Endothelial cell of umbilical vein (primary cell): ENCODE results near the gene NTSR1. TPM values are rescaled to one million over a fixed set of nuclear protein-coding genes. Genes with fewer than 3 reads are reported as not detected.

ENCODE experiments used
- BruUV-seq: library from RNA; stranded (reverse); fragments of 400-500 nt; replicated peaks from 2 replicates; lab custom pipeline; 2021; lab: Mats Ljungman, UMichigan
- CTCF ChIA-PET: fragments of 300-600, 350-600 bp; sonication (Branson Sonifier 250); formaldehyde crosslinking; loops from one replicate; lab custom pipeline; 2021; ENCODE audit warnings: antibody characterized with exemption, inconsistent platforms; lab: Charles Lee
- POLR2A ChIA-PET: fragments of 300-600, 350-600 bp; sonication (Branson Sonifier 250); formaldehyde crosslinking; loops from one replicate; lab custom pipeline; 2021; ENCODE audit warnings: antibody characterized with exemption, inconsistent platforms; lab: Charles Lee
- DNase-seq: peaks from one replicate; pipeline ENCODE4 v3.0.0-alpha.2; 2011; ENCODE audit warnings: low read depth, low spot score
- FAIRE-seq: peaks from 2 replicates; lab custom pipeline; 2011; peaks lifted over from hg19 to GRCh38; lab: Jason Lieb, UNC
- H2AFZ ChIP-seq: 2 replicates; pipeline ENCODE4 v1.6.0; 2012; ENCODE audit warnings: low read depth, low read length, control low read depth, inconsistent platforms
- H3K27ac ChIP-seq: 2 replicates; pipeline ENCODE4 v1.5.1; 2011; ENCODE audit warnings: low read depth, mild to moderate bottlenecking, control low read depth, low read length, moderate library complexity; ENCODE audit not compliant: insufficient read depth
- H3K27me3 ChIP-seq, 2 experiments: 2 replicates each; pipeline versions ENCODE4 v1.6.0 to v1.6.1; 2011; ENCODE audit warnings: low read length in 2 of 2, mixed read lengths in 1 of 2; ENCODE audit not compliant: control insufficient read depth in 2 of 2, insufficient read depth in 2 of 2
- H3K36me3 ChIP-seq, 2 experiments: 2 replicates in 1 of 2; 3 replicates in 1 of 2; pipeline ENCODE4 v1.5.1; 2011; ENCODE audit warnings: low read length in 2 of 2, mild to moderate bottlenecking in 1 of 2, moderate library complexity in 1 of 2; ENCODE audit not compliant: control insufficient read depth in 2 of 2, insufficient read depth in 2 of 2; ENCODE audit errors: extremely low read depth in 1 of 2
- H3K4me1 ChIP-seq: 3 replicates; pipeline ENCODE4 v1.5.1; 2011; ENCODE audit warnings: mild to moderate bottlenecking, low read length; ENCODE audit not compliant: control insufficient read depth, insufficient read depth; ENCODE audit errors: extremely low read depth
- H3K4me2 ChIP-seq: 2 replicates; pipeline ENCODE4 v1.6.1; 2011; ENCODE audit warnings: low read length, control low read depth, mixed read lengths; ENCODE audit not compliant: insufficient read depth
- H3K4me3 ChIP-seq, 3 experiments: fragments of 200-600 bp in 1 of 3; sonication (generic), shearing (Covaris generic) in 1 of 3; replicated peaks in 1 of 3; 2 replicates each; pipeline ENCODE4 v1.5.1; 2011 to 2016; ENCODE audit warnings: control low read depth in 3 of 3, low read length in 3 of 3, mild to moderate bottlenecking in 2 of 3, inconsistent platforms in 1 of 3, low read depth in 1 of 3, moderate library complexity in 1 of 3; ENCODE audit not compliant: insufficient read depth in 1 of 3
- H3K79me2 ChIP-seq: 2 replicates; pipeline ENCODE4 v1.6.0; 2012; ENCODE audit warnings: low read length, inconsistent platforms; ENCODE audit not compliant: control insufficient read depth, insufficient read depth
- H3K9ac ChIP-seq: replicated peaks from 2 replicates; pipeline ENCODE3; 2011; ENCODE audit warnings: low read length, control low read depth; ENCODE audit not compliant: insufficient read depth; ENCODE audit errors: extremely low read depth
- H3K9me1 ChIP-seq: replicated peaks from 3 replicates; pipeline ENCODE4 v1.6.0; 2011; ENCODE audit warnings: mild to moderate bottlenecking, low read length; ENCODE audit not compliant: control insufficient read depth, insufficient read depth; ENCODE audit errors: extremely low read depth
- H3K9me3 ChIP-seq: replicated peaks from 2 replicates; pipeline ENCODE4 v1.5.1; 2012; ENCODE audit warnings: low read length, inconsistent platforms; ENCODE audit not compliant: control insufficient read depth, insufficient read depth
- H4K20me1 ChIP-seq: replicated peaks from 2 replicates; pipeline ENCODE3; 2011; ENCODE audit warnings: mild to moderate bottlenecking, low read length; ENCODE audit not compliant: control insufficient read depth, insufficient read depth; ENCODE audit errors: extremely low read depth
- CTCF ChIP-seq, 2 donors: IDR thresholded peaks; 1 replicate in 1 of 2; 2 replicates in 1 of 2; pipeline ENCODE4 v1.5.1; 2011; ENCODE audit warnings: low read length in 2 of 2, mild to moderate bottlenecking in 2 of 2, moderate library complexity in 2 of 2, control low read depth in 1 of 2, inconsistent platforms in 1 of 2, low read depth in 1 of 2; ENCODE audit not compliant: insufficient read depth in 1 of 2; ENCODE audit errors: extremely low read depth in 1 of 2
- EZH2 ChIP-seq: IDR thresholded peaks from 2 replicates; pipeline ENCODE4 v1.6.1; 2012; ENCODE audit warnings: borderline replicate concordance, low read depth, mild to moderate bottlenecking, moderate library complexity, low read length, inconsistent platforms; ENCODE audit not compliant: severe bottlenecking
- FOS ChIP-seq: IDR thresholded peaks from 2 replicates; pipeline ENCODE4 v1.6.1; 2011; ENCODE audit warnings: mild to moderate bottlenecking, low read length, moderate library complexity, borderline replicate concordance; ENCODE audit not compliant: insufficient read depth
- GATA2 ChIP-seq: IDR thresholded peaks from 2 replicates; pipeline ENCODE4 v1.7.0; 2011; ENCODE audit warnings: low read depth, mild to moderate bottlenecking, moderate library complexity, mixed read lengths, low read length; ENCODE audit not compliant: insufficient read length, insufficient read depth
- JUN ChIP-seq: IDR thresholded peaks from 2 replicates; pipeline ENCODE4 v1.6.1; 2011; ENCODE audit warnings: borderline replicate concordance, low read depth; ENCODE audit not compliant: insufficient read length, insufficient read depth
- MAX ChIP-seq: IDR thresholded peaks from 2 replicates; pipeline ENCODE4 v1.6.1; 2011; ENCODE audit not compliant: insufficient read depth, insufficient read length
- POLR2A ChIP-seq: IDR thresholded peaks from 2 replicates; pipeline ENCODE4 v1.6.1; 2012; ENCODE audit warnings: low read depth, mild to moderate bottlenecking, control low read depth, low read length
- POLR2AphosphoS5 ChIP-seq: IDR thresholded peaks from 2 replicates; pipeline ENCODE4 v1.6.1; 2012; ENCODE audit warnings: low read depth, mild to moderate bottlenecking, control low read depth, low read length, moderate library complexity; ENCODE audit not compliant: insufficient read depth
- dilution Hi-C: fragments of 300-500 bp; cut with MboI; formaldehyde crosslinking; loops from one replicate; pipeline ENCODE4 v1.15.0; 2019; ENCODE audit warnings: low sequenced_read_pairs; ENCODE audit not compliant: extremely low pct_ligation_motif_present
- intact Hi-C: fragments of 100-400 bp; cut with micrococcal nuclease; formaldehyde crosslinking; loops from one replicate; pipeline ENCODE4 v1.10.0; 2022
- polyA plus RNA-seq, 4 experiments: library from polyadenylated mRNA; depleted of rRNA in 3 of 4; stranded (reverse) in 3 of 4; unstranded in 1 of 4; fragments of >200 nt; gene quantifications; 2 replicates each; pipeline versions ENCODE4 v1.2.1 to v1.2.3, GENCODE V29; 2011 to 2012; ENCODE audit warnings: missing spikeins in 1 of 4
- total RNA-seq: library from RNA; stranded (reverse); gene quantifications from 2 replicates; pipeline ENCODE4 v1.2.3, GENCODE V29; 2021

NTSR1 gene
- total and polyA plus RNA-seq, 2 donors (not counting 3 experiments of a cell fraction or from before 2014, with no cell fraction given): 0.14 to 2.1 TPM

- intact Hi-C loops (no loop called here), dilution Hi-C loops (no loop called here)
- TF ChIP-seq POLR2AphosphoS5 (no peak), JUN (no peak), MAX (no peak), FOS (no peak), GATA2 (no peak), EZH2 (no peak), CTCF (IDR thresholded peaks at IDR 0.05; ENCODE audit: extremely low read depth in 1 of 2, insufficient read depth in 1 of 2, low read depth in 1 of 2, low read length in 2 of 2) (no peak), POLR2A (no peak)
- H3K9me3 ChIP-seq: no peaks in the 10 kb centered on the region
- H3K4me1 ChIP-seq: peaks cover 14% of the 10 kb centered on the region
- no peaks in the 10 kb centered on the region for H3K36me3 ChIP-seq
- no peak for FAIRE-seq
- no peaks in the 10 kb centered on the region for H4K20me1 ChIP-seq
- ChIA-PET CTCF (interaction anchor here (1.0 to 1.6 kb wide), 2 partner anchors 56 to 57 kb away, joined by 3 to 5 read pairs; no protein-coding TSS in a partner anchor), POLR2A (no interaction called here)
- H3K79me2 ChIP-seq: no peaks in the 10 kb centered on the region
- H3K9me1 ChIP-seq: no peaks in the 10 kb centered on the region
- no peak overlapping the region for H3K9ac ChIP-seq
- no peak overlapping the region for H3K27ac ChIP-seq
- BruUV-seq: no TSS peak
- no peak overlapping the region for H3K4me2 ChIP-seq
- no peak overlapping the region for H2AFZ ChIP-seq
- DNase-seq: no peak
- no peaks in the 10 kb centered on the region for H3K27me3 ChIP-seq
- no peak overlapping the region for H3K4me3 ChIP-seq
These were observed 26.7 kb downstream of the NTSR1 start for GRCh38 chr20:62735331-62735821.
